H1 (cell line): Measurements from ENCODE around the gene GAS2.

ENCODE experiments used
- CEBPB ChIP-seq: IDR thresholded peaks from 2 replicates; pipeline ENCODE4 v1.6.1; 2012; ENCODE audit warnings: low read depth, low read length
- CTCF ChIP-seq, 3 experiments: IDR thresholded peaks; 1 replicate in 2 of 3; 2 replicates in 1 of 3; pipeline versions ENCODE4 v1.5.1 to v1.6.1; 2011; ENCODE audit warnings: low read length in 3 of 3, mild to moderate bottlenecking in 3 of 3, inconsistent platforms in 2 of 3, low read depth in 1 of 3, moderate library complexity in 1 of 3; ENCODE audit not compliant: insufficient read depth in 1 of 3; ENCODE audit errors: control extremely low read depth in 1 of 3
- EP300 ChIP-seq, 2 experiments: IDR thresholded peaks; 1 replicate in 1 of 2; 2 replicates in 1 of 2; pipeline ENCODE4 v1.6.1; 2011 to 2012; ENCODE audit warnings: low read depth in 2 of 2, low read length in 2 of 2, mild to moderate bottlenecking in 2 of 2, borderline replicate concordance in 1 of 2, inconsistent platforms in 1 of 2, moderate library complexity in 1 of 2
- EZH2 ChIP-seq: fragments of 200-600 bp; sonication (generic); IDR thresholded peaks from 2 replicates; pipeline ENCODE4 v1.7.1; 2012; ENCODE audit warnings: low read depth, mild to moderate bottlenecking, moderate library complexity, low read length, inconsistent platforms; ENCODE audit not compliant: severe bottlenecking
- POLR2A ChIP-seq, 2 experiments: IDR thresholded peaks; 1 replicate in 1 of 2; 2 replicates in 1 of 2; pipeline ENCODE4 v1.6.1; 2011; ENCODE audit warnings: low read depth in 2 of 2, low read length in 2 of 2, mild to moderate bottlenecking in 2 of 2; ENCODE audit errors: control extremely low read depth in 1 of 2
- SRF ChIP-seq: IDR thresholded peaks from 2 replicates; pipeline ENCODE4 v1.6.1; 2011; ENCODE audit warnings: mild to moderate bottlenecking, low read depth, low read length, moderate library complexity
- TCF12 ChIP-seq: IDR thresholded peaks from 2 replicates; pipeline ENCODE4 v1.6.1; 2011; ENCODE audit warnings: low read depth, mild to moderate bottlenecking, low read length
- TF ChIP-seq, protein P1 (sequence below): IDR thresholded peaks from 2 replicates; pipeline ENCODE4 v1.6.1; 2011; ENCODE audit warnings: low read depth, mild to moderate bottlenecking, low read length; ENCODE audit not compliant: insufficient read depth

GRCh38 chr11:22659783-22660182 lies 6.6 kb upstream of the GAS2 start:
- TF ChIP-seq CEBPB (no peak), TCF12 (no peak), EP300 (IDR thresholded peaks at IDR 0.05; ENCODE audit: borderline replicate concordance in 1 of 2, low read depth in 2 of 2, low read length in 2 of 2) (no peak), CTCF (IDR thresholded peaks at IDR 0.05; ENCODE audit: control extremely low read depth in 1 of 3, insufficient read depth in 1 of 3, low read depth in 1 of 3, low read length in 3 of 3) (no peak), SRF (no peak), EZH2 (no peak), POLR2A (IDR thresholded peaks at IDR 0.05; ENCODE audit: control extremely low read depth in 1 of 2, low read depth in 2 of 2, low read length in 2 of 2) (no peak)
- TF ChIP-seq, protein P1, sequence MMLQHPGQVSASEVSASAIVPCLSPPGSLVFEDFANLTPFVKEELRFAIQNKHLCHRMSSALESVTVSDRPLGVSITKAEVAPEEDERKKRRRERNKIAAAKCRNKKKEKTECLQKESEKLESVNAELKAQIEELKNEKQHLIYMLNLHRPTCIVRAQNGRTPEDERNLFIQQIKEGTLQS, result no peak
